Natural killer cell (primary cell): Measurements from ENCODE around the gene TPST2. TPM values are rescaled to one million over a fixed set of nuclear protein-coding genes. Genes with fewer than 3 reads are reported as not detected.
A peak's percentile ranks its signal among the peaks of the same experiment; 100 is the strongest.

Experiments used
- ATAC-seq, 3 donors: fragments of 150-1000 bp in 2 of 3; fragments of 200-7000 bp in 1 of 3; cut with Tn5 transposase; 1 replicate in 1 of 3; 2 replicates in 2 of 3; pipeline ENCODE4 v1.10.0; 2021; ENCODE audit warnings: mild to moderate bottlenecking in 2 of 3, moderate library complexity in 2 of 3
- DNase-seq, 2 donors: peaks; one replicate each; pipeline versions ENCODE4 v3.0.0 to v3.0.0-alpha.2; 2013 to 2021; ENCODE audit warnings: mixed read lengths in 1 of 2
- H3K27ac ChIP-seq: one replicate; pipeline ENCODE4 v1.5.1; 2013; ENCODE audit warnings: mild to moderate bottlenecking, low read length
- H3K27me3 ChIP-seq: one replicate; pipeline ENCODE4 v1.6.1; 2013; ENCODE audit warnings: low read length; ENCODE audit not compliant: control insufficient read depth, insufficient read depth
- H3K36me3 ChIP-seq: one replicate; pipeline ENCODE4 v1.6.1; 2013; ENCODE audit warnings: low read length; ENCODE audit not compliant: control insufficient read depth, insufficient read depth
- H3K4me1 ChIP-seq: one replicate; pipeline ENCODE4 v1.6.1; 2013; ENCODE audit warnings: low read length; ENCODE audit not compliant: control insufficient read depth, insufficient read depth
- H3K4me3 ChIP-seq: one replicate; pipeline ENCODE4 v1.5.1; 2013; ENCODE audit warnings: low read length
- H3K9me3 ChIP-seq: one replicate; pipeline ENCODE4 v1.6.1; 2013; ENCODE audit warnings: low read length; ENCODE audit not compliant: control insufficient read depth, insufficient read depth
- H3K27ac Mint-ChIP-seq, 2 donors: one replicate each; pipeline ENCODE4 v1.8.0; 2022; ENCODE audit warnings: mild to moderate bottlenecking in 2 of 2, mixed read lengths in 2 of 2, moderate library complexity in 1 of 2
- H3K27me3 Mint-ChIP-seq, 2 donors: one replicate each; pipeline ENCODE4 v1.8.0; 2022; ENCODE audit warnings: low read depth in 2 of 2, mixed read lengths in 2 of 2
- H3K36me3 Mint-ChIP-seq: one replicate; pipeline ENCODE4 v1.8.0; 2022; ENCODE audit warnings: mixed read lengths
- H3K4me1 Mint-ChIP-seq, 2 donors: one replicate each; pipeline ENCODE4 v1.8.0; 2022; ENCODE audit warnings: mixed read lengths in 2 of 2
- H3K4me3 Mint-ChIP-seq: one replicate; pipeline ENCODE4 v1.8.0; 2022; ENCODE audit warnings: mild to moderate bottlenecking, moderate library complexity, mixed read lengths
- H3K9me3 Mint-ChIP-seq, 2 donors: one replicate each; pipeline ENCODE4 v1.8.0; 2022; ENCODE audit warnings: mixed read lengths in 2 of 2
- WGBS: methylation state at CpG from one replicate; pipeline ENCODE4 v1.1.7; 2013; ENCODE audit warnings: missing lambda C conversion rate; ENCODE audit not compliant: insufficient coverage; 5-methylcytosine and 5-hydroxymethylcytosine counted together
- intact Hi-C: fragments of 100-400 bp; cut with micrococcal nuclease; formaldehyde crosslinking; loops from one replicate; pipeline ENCODE4 v1.14.2; 2022
- total RNA-seq, 4 donors: library from RNA; stranded (reverse); fragments of 120-200 nt in 1 of 4; gene quantifications; one replicate each; pipeline versions ENCODE4 v1.2.3 to v1.2.4, GENCODE V29; 2013 to 2022
- TF ChIP-seq, protein P1 (sequence below): fragments of 200-600 bp; IDR thresholded peaks from one replicate; pipeline ENCODE4 v1.8.0; 2022; ENCODE audit warnings: antibody characterized with exemption

The TPST2 gene
- total RNA-seq, 3 donors from 2014 or later (not counting 1 experiment from before 2014, with no cell fraction given) = 145 to 206 (median 155) TPM

DNA sequence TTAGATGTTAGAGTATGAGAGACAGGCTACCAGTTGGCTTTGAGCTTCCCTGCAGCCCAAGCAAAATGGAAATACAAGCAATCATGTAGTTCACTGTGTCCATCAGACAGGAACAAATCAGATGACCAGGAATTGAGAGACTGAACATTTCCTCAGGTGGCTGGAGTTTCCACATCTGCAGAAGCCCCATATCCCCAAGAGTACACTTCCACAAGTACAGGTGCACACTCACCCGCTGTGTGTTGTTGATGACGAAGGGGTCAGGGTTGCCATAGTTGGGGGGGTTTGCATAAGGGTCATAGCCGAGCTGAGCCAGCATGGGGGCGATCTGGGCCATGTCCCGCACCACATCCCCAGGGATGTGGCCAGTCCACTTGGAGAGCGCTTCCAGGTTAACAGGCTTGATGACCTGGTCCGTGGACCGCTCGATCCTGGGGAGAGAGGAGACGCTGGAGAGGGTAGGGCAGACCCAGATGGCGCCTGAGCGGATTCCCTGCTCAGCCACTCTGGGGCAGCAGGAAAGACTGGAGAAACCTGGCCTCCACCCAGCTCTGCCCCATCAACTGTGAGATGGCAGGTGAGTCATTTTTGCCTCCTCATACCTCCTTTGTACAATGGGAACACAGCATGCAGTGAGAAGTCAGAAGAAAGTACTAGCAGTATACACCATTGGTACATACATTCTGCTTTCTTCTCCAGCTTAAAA, 53.7 kb downstream of the TPST2 start:
- H3K27me3 ChIP-seq = no peaks in the 10 kb centered on the region
- H3K27ac Mint-ChIP-seq = peak overlapping the region; percentile 79 to 88
- H3K36me3 Mint-ChIP-seq = peaks cover 5% of the 10 kb centered on the region
- TF ChIP-seq, protein P1, sequence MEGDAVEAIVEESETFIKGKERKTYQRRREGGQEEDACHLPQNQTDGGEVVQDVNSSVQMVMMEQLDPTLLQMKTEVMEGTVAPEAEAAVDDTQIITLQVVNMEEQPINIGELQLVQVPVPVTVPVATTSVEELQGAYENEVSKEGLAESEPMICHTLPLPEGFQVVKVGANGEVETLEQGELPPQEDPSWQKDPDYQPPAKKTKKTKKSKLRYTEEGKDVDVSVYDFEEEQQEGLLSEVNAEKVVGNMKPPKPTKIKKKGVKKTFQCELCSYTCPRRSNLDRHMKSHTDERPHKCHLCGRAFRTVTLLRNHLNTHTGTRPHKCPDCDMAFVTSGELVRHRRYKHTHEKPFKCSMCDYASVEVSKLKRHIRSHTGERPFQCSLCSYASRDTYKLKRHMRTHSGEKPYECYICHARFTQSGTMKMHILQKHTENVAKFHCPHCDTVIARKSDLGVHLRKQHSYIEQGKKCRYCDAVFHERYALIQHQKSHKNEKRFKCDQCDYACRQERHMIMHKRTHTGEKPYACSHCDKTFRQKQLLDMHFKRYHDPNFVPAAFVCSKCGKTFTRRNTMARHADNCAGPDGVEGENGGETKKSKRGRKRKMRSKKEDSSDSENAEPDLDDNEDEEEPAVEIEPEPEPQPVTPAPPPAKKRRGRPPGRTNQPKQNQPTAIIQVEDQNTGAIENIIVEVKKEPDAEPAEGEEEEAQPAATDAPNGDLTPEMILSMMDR = no peak
- H3K27ac ChIP-seq = peak overlapping the region; percentile 1
- H3K4me3 Mint-ChIP-seq = no peak overlapping the region
- no peak overlapping the region for H3K4me3 ChIP-seq
- intact Hi-C loops = no loop called here
- no peaks in the 10 kb centered on the region for H3K27me3 Mint-ChIP-seq
- no peaks in the 10 kb centered on the region for H3K9me3 ChIP-seq
- WGBS = 91% methylated on average over 12 of the region's 12 CpGs
- ATAC-seq (no peak), DNase-seq (no peak)
- H3K9me3 Mint-ChIP-seq = no peaks in the 10 kb centered on the region
- peaks cover 83% of the 10 kb centered on the region for H3K36me3 ChIP-seq
- H3K4me1 Mint-ChIP-seq = peaks cover 31 to 37% of the 10 kb centered on the region in 2 donors
- H3K4me1 ChIP-seq = peaks cover 5% of the 10 kb centered on the region

DNA sequence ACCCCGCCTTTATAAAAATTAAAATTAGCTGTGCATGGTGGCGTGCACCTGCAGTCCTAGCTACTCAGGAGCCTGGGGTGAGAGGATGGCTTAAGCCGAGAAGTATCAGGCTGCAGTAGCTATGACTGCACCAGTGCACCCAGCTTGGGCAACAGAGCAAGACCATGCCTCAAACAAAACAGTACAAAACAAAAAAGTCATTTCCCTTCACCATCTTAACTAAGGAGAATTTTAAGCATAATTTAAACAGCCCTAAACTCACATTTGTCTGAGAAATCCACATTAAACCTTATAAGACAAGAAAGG, 54.4 kb downstream of the TPST2 start:
- Mint-ChIP-seq H3K4me3 (no peak overlapping the region), H3K27ac (peak overlapping the region; percentile 79 to 88), H3K27me3 (no peaks in the 10 kb centered on the region), H3K4me1 (peaks cover 32 to 37% of the 10 kb centered on the region in 2 donors), H3K9me3 (no peaks in the 10 kb centered on the region), H3K36me3 (peaks cover 9% of the 10 kb centered on the region)
- H3K4me1 ChIP-seq = peaks cover 5% of the 10 kb centered on the region
- H3K27ac ChIP-seq = peak overlapping the region; percentile 1
- 69% methylated on average over 3 of the region's 3 CpGs for WGBS
- TF ChIP-seq, protein P1 = no peak
- ATAC-seq (no peak), DNase-seq (no peak)
- H3K27me3 ChIP-seq = no peaks in the 10 kb centered on the region
- intact Hi-C loops = no loop called here
- H3K36me3 ChIP-seq = peaks cover 81% of the 10 kb centered on the region
- H3K4me3 ChIP-seq = no peak overlapping the region
- H3K9me3 ChIP-seq = no peaks in the 10 kb centered on the region

DNA sequence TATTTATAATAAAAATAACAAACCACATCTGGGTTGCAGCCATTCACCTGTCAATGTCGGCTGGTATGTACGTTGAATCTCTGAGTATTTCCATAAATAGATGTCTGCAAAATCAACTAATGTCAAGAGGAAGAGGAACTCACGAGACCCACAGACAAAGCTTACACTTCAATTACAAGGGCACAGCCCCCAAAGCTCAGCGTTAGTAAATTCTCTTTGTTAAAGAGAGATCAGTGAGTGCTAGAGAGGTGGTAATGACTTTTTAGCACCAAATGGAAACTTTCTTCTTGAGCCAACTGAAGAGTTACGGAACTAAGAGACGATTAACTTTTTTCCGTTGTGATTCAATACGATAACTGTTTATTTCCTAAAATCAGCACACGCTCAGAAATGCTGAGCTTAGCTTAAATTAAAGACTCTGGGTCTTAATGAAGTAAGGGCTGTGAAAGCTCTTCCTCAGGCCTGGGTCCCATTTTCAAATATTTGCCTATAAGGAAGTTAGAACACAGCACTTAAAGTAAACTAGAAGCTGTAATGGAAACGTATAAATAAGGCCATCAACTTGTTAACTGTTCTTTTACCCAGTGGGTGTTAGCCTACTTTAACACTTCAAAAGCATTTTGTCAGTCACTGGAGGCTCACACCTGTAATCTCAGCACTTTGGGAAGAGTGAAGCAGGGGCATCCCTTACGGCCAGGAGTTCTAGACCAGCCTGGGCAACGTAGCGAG, 54.9 kb downstream of the TPST2 start:
- Histone ChIP-seq H3K27ac (peak overlapping the region; percentile 58), H3K9me3 (no peaks in the 10 kb centered on the region), H3K27me3 (no peaks in the 10 kb centered on the region), H3K36me3 (peaks cover 80% of the 10 kb centered on the region), H3K4me3 (no peak overlapping the region), H3K4me1 (peaks cover 5% of the 10 kb centered on the region)
- peak in 1 of 3 donors; percentile 34 for ATAC-seq
- Mint-ChIP-seq H3K9me3 (no peaks in the 10 kb centered on the region), H3K27me3 (no peaks in the 10 kb centered on the region), H3K36me3 (peaks cover 12% of the 10 kb centered on the region), H3K27ac (peak overlapping the region; percentile 79 to 88), H3K4me3 (peak overlapping the region; percentile 9), H3K4me1 (peaks cover 36 to 37% of the 10 kb centered on the region in 2 donors)
- 58% methylated on average over 13 of the region's 13 CpGs for WGBS
- DNase-seq = no peak
- intact Hi-C loops = no loop called here
- TF ChIP-seq, protein P1 = no peak
